K562 (cell line): ENCODE results near the gene DOK4. TPM values are rescaled to one million over a fixed set of nuclear protein-coding genes. Genes with fewer than 3 reads are reported as not detected.

Experiments used
- BRD4 ChIP-seq: fragments of 200-600 bp; sonication (generic); IDR thresholded peaks from 2 replicates; pipeline ENCODE4 v1.6.1; 2017; ENCODE audit warnings: inconsistent platforms
- FIP1L1 ChIP-seq: fragments of 200-400 bp; formaldehyde crosslinking; IDR thresholded peaks from 2 replicates; pipeline ENCODE4 v1.6.1; 2018; ENCODE audit warnings: mild to moderate bottlenecking, low read depth, low read length; ENCODE audit not compliant: poor library complexity, severe bottlenecking
- NCOR1 ChIP-seq: fragments of 450-650 bp; IDR thresholded peaks from 2 replicates; pipeline ENCODE4 v1.6.1; 2016; ENCODE audit warnings: mild to moderate bottlenecking, moderate library complexity
- PURB ChIP-seq: sonication (generic); formaldehyde crosslinking; IDR thresholded peaks from 2 replicates; pipeline ENCODE4 v1.9.0; 2021; ENCODE audit warnings: low read depth, mild to moderate bottlenecking, missing genetic modification reagents
- ZNF76 ChIP-seq: fragments of 250-450 bp; sonication (Bioruptor Pico); IDR thresholded peaks from 2 replicates; pipeline ENCODE4 v1.4.0; 2020; ENCODE audit warnings: mild to moderate bottlenecking, moderate library complexity, borderline replicate concordance
- polyA plus RNA-seq, 8 experiments: library from polyadenylated mRNA; depleted of rRNA in 4 of 8; stranded (reverse) in 5 of 8; unstranded in 3 of 8; fragments of >200 nt; fragmentation: Nextera tagmentation in 2 of 8; fragmentation: Illumina TruSeq in 1 of 8; extraction: Ambion mirVana in 2 of 8; extraction: Trizol in 1 of 8; gene quantifications; 2 replicates each; pipeline versions ENCODE4 v1.2.1 to v1.2.3, GENCODE V29; 2011 to 2014; ENCODE audit warnings: inconsistent platforms in 1 of 8, missing spikeins in 1 of 8
- total RNA-seq, 7 experiments: library from RNA; depleted of rRNA in 6 of 7; stranded (reverse); fragments of >200 nt in 6 of 7; fragmentation: Illumina TruSeq in 2 of 7; extraction: Trizol in 2 of 7; gene quantifications; 2 replicates each; pipeline versions ENCODE4 v1.2.1 to v1.2.3, GENCODE V29; 2011 to 2021; ENCODE audit warnings: low replicate concordance in 1 of 7
- TF ChIP-seq, protein P1 (sequence below): fragments of 250-450 bp; sonication (Bioruptor Pico); IDR thresholded peaks from 2 replicates; pipeline ENCODE4 v1.5.0; 2021; ENCODE audit warnings: mild to moderate bottlenecking, moderate library complexity
- TF ChIP-seq, protein P2 (sequence below): sonication (generic); IDR thresholded peaks from 2 replicates; pipeline ENCODE4 v1.6.1; 2016
- TF ChIP-seq, protein P3 (sequence below), 2 experiments: fragments of 450-650 bp in 1 of 2; IDR thresholded peaks; 2 replicates each; pipeline ENCODE4 v1.6.1; 2011 to 2017; ENCODE audit warnings: low read depth in 2 of 2, antibody characterized with exemption in 1 of 2, borderline replicate concordance in 1 of 2, low read length in 1 of 2, mild to moderate bottlenecking in 1 of 2, mixed read lengths in 1 of 2; ENCODE audit not compliant: control insufficient read depth in 1 of 2
- TF ChIP-seq, protein P4 (sequence below): fragments of 450-650 bp; IDR thresholded peaks from 2 replicates; pipeline ENCODE4 v1.6.1; 2016; ENCODE audit warnings: low read depth

Gene DOK4
- total and polyA plus RNA-seq, 9 of the 15 experiments (the other 6 are each of a cell fraction or from before 2014, with no cell fraction given): 0.10 to 14.4 (median 8.3) TPM

DNA sequence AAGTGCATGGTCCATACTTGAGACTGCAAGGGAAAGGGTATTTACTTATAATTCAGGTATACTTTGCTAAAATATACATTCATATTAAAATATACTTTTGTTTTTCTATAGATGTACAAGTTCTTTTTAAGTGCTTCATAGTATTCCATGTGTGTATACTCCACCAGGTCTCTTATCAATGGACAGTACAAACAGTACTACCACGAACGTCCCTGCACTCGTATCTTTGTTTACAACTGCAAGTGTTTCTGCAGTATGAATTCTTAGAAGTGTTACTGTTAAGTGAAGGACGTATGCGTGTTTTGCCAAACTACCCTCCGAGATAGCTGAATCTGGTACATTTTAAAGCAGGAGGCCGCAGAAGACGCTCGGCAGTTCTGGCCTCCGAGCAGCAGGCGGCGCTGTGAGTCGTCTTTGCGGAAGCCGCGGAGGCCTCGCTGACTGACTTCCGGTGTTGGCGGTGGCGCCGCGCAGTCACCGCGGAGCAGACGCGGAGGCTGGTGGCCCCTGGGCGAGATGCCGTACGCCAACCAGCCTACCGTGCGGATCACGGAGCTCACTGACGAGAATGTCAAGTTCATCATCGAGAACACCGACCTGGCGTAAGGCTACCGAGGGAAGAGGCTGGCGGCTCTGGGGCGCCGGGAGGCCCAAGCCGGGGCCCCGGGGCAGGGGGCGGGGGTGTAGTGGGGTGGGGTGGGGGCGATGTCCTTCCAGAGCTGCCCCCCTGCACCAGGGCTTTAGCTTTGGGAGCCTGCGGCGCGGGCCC, 23.9 kb downstream of the DOK4 start, which contains the start of gene POLR2C (continued):
- TF ChIP-seq, protein P1, sequence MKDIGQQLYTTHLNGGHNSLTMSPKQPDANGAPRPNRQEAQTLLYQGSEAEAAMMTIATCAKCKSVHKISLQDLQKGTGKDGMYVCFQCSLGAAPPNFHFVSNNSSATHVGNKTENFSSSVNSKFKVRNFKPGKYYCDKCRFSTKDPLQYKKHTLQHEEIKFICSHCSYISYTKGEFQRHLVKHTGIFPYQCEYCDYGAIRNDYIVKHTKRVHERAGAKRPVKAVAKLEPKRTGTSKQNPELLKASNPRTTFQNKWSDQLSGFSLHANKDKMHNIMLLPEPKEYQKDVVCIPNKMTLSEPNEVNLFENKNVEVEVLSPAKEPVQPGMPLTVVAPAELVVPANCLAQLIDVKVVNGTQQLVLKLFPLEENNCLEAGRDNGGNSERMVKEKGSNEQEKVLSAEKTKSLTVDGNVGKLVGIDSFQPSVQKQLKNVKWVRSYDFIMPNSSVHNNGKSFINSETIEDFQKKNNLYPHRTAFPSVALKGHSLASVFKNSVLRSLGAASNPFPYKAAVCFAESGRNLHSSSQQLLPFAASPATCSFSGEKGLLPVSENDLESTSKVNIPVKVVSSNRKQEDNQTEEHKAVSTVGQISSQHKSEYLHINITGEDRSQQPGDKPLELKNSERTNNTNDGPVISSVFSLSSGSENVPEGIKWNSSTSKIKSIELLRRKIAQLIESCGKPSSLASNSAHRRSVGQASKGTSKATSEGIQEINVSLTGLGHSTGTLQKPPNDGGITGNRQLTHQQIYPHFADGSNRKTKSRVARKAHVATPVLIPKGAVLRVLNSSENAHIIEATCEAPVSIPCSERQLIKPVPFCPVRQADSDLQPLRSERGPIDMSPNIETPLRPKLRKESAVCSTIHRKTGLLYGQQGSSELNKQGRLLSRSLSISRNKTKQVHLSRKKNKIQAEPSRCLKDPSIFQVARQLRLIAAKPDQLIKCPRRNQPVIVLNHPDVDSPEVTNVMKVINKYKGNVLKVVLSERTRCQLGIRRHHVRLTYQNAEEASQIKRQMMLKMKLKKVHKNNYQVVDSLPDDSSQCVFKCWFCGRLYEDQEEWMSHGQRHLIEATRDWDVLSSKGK (CRISPR knock-in tag): no peak
- TF ChIP-seq NCOR1 (peak; percentile 47; the same call in 1 of the 2 replicates), PURB (CRISPR knock-in tag) (no peak), FIP1L1 (no peak), BRD4 (no peak), ZNF76 (CRISPR knock-in tag) (no peak)
- TF ChIP-seq, protein P2, sequence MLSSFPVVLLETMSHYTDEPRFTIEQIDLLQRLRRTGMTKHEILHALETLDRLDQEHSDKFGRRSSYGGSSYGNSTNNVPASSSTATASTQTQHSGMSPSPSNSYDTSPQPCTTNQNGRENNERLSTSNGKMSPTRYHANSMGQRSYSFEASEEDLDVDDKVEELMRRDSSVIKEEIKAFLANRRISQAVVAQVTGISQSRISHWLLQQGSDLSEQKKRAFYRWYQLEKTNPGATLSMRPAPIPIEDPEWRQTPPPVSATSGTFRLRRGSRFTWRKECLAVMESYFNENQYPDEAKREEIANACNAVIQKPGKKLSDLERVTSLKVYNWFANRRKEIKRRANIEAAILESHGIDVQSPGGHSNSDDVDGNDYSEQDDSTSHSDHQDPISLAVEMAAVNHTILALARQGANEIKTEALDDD: no peak
- TF ChIP-seq, protein P3, sequence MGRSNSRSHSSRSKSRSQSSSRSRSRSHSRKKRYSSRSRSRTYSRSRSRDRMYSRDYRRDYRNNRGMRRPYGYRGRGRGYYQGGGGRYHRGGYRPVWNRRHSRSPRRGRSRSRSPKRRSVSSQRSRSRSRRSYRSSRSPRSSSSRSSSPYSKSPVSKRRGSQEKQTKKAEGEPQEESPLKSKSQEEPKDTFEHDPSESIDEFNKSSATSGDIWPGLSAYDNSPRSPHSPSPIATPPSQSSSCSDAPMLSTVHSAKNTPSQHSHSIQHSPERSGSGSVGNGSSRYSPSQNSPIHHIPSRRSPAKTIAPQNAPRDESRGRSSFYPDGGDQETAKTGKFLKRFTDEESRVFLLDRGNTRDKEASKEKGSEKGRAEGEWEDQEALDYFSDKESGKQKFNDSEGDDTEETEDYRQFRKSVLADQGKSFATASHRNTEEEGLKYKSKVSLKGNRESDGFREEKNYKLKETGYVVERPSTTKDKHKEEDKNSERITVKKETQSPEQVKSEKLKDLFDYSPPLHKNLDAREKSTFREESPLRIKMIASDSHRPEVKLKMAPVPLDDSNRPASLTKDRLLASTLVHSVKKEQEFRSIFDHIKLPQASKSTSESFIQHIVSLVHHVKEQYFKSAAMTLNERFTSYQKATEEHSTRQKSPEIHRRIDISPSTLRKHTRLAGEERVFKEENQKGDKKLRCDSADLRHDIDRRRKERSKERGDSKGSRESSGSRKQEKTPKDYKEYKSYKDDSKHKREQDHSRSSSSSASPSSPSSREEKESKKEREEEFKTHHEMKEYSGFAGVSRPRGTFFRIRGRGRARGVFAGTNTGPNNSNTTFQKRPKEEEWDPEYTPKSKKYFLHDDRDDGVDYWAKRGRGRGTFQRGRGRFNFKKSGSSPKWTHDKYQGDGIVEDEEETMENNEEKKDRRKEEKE (IDR thresholded peaks at IDR 0.05; ENCODE audit: borderline replicate concordance in 1 of 2, control insufficient read depth in 1 of 2, low read depth in 2 of 2, low read length in 1 of 2): no peak
- TF ChIP-seq, protein P4, sequence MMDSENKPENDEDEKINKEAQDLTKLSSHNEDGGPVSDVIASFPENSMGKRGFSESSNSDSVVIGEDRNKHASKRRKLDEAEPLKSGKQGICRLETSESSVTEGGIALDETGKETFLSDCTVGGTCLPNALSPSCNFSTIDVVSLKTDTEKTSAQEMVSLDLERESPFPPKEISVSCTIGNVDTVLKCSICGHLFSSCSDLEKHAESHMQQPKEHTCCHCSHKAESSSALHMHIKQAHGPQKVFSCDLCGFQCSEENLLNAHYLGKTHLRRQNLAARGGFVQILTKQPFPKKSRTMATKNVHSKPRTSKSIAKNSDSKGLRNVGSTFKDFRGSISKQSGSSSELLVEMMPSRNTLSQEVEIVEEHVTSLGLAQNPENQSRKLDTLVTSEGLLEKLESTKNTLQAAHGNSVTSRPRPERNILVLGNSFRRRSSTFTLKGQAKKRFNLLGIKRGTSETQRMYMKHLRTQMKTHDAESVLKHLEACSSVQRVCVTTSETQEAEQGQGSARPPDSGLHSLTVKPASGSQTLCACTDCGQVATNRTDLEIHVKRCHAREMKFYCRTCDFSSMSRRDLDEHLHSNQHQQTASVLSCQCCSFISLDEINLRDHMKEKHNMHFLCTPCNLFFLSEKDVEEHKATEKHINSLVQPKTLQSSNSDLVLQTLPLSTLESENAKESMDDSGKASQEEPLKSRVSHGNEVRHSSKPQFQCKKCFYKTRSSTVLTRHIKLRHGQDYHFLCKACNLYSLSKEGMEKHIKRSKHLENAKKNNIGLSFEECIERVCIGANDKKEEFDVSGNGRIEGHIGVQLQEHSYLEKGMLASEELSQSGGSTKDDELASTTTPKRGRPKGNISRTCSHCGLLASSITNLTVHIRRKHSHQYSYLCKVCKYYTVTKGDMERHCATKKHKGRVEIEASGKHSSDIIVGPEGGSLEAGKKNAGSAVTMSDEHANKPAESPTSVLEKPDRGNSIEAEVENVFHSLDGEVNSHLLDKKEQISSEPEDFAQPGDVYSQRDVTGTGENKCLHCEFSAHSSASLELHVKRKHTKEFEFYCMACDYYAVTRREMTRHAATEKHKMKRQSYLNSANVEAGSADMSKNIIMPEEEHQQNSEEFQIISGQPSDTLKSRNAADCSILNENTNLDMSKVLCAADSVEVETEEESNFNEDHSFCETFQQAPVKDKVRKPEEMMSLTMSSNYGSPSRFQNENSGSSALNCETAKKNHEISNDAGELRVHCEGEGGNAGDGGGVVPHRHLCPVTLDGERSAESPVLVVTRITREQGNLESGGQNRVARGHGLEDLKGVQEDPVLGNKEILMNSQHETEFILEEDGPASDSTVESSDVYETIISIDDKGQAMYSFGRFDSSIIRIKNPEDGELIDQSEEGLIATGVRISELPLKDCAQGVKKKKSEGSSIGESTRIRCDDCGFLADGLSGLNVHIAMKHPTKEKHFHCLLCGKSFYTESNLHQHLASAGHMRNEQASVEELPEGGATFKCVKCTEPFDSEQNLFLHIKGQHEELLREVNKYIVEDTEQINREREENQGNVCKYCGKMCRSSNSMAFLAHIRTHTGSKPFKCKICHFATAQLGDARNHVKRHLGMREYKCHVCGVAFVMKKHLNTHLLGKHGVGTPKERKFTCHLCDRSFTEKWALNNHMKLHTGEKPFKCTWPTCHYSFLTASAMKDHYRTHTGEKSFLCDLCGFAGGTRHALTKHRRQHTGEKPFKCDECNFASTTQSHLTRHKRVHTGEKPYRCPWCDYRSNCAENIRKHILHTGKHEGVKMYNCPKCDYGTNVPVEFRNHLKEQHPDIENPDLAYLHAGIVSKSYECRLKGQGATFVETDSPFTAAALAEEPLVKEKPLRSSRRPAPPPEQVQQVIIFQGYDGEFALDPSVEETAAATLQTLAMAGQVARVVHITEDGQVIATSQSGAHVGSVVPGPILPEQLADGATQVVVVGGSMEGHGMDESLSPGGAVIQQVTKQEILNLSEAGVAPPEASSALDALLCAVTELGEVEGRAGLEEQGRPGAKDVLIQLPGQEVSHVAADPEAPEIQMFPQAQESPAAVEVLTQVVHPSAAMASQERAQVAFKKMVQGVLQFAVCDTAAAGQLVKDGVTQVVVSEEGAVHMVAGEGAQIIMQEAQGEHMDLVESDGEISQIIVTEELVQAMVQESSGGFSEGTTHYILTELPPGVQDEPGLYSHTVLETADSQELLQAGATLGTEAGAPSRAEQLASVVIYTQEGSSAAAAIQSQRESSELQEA: no peak
